ENCODE results near the gene SLC25A19. TPM values are rescaled to one million over a fixed set of nuclear protein-coding genes. Genes with fewer than 3 reads are reported as not detected.
A peak's percentile ranks its signal among the peaks of the same experiment; 100 is the strongest.
"Not testable (repeated sequence)": the region's sequence is repeated elsewhere in the genome, so short reads cannot be mapped to it uniquely, and the experiment has no call there.

Gene SLC25A19
- total RNA-seq, 1 experiment from 2014 or later = 17.8 TPM

- Histone ChIP-seq H3K27me3 (no peaks in the 10 kb centered on the region), H3K9me3 (no peaks in the 10 kb centered on the region), H3K36me3 (peaks cover 14% of the 10 kb centered on the region), H3K4me3 (no peak overlapping the region)
- DNase-seq = no peak
These were observed 24.8 kb upstream of the SLC25A19 start for GRCh38 chr17:75313941-75314551.

DNA sequence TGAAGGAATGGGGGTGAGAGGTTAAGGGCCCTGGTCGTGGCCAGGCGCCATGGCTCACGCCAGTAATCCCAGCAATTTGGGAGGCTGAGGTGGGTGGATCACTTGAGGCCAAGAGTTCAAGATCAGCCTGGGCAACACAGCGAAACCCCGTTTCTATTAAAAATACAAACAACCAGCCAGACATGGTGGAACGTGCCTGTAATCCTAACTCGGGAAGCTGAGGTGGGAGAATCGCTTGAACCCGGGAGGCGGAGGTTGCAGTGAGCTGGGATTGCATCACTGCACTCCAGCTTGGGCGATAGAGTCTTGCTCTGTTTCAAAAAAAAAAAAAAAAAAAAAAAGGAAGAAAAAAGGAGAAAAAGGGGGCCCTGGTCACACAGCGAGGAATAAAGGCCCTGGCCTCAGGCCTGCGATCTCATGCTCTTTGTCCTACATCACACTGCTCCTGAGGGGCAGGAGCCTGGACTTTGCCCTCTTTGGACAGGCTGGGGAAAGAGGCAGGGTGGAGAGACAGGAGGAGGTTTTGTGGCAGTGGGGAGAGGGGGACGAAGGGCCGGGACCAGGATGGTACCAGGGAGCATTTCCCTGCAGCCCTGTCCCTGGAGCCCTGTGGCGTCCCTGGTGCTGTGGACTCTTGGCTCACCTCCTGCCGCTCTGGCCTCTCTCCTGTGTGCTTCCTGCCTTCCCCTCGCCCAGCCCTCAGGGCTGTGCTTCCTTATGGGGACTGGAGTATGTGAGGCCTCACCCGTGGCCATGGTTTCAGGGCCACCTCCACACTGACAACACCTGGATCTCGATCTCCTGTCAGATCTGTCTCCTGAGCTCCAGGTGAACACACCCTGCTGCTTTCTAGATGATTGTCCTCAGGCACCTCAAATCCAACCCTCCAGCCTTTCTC lies 19.7 kb upstream of the SLC25A19 start:
- Histone ChIP-seq H3K4me3 (no peak overlapping the region), H3K27me3 (no peaks in the 10 kb centered on the region), H3K9me3 (no peaks in the 10 kb centered on the region), H3K36me3 (no peaks in the 10 kb centered on the region)
- DNase-seq = no peak

GRCh38 chr17:75307957-75308731 lies 18.9 kb upstream of the SLC25A19 start:
- Histone ChIP-seq H3K36me3 (no peaks in the 10 kb centered on the region), H3K9me3 (no peaks in the 10 kb centered on the region), H3K27me3 (no peaks in the 10 kb centered on the region), H3K4me3 (no peak overlapping the region)
- DNase-seq = no peak

DNA sequence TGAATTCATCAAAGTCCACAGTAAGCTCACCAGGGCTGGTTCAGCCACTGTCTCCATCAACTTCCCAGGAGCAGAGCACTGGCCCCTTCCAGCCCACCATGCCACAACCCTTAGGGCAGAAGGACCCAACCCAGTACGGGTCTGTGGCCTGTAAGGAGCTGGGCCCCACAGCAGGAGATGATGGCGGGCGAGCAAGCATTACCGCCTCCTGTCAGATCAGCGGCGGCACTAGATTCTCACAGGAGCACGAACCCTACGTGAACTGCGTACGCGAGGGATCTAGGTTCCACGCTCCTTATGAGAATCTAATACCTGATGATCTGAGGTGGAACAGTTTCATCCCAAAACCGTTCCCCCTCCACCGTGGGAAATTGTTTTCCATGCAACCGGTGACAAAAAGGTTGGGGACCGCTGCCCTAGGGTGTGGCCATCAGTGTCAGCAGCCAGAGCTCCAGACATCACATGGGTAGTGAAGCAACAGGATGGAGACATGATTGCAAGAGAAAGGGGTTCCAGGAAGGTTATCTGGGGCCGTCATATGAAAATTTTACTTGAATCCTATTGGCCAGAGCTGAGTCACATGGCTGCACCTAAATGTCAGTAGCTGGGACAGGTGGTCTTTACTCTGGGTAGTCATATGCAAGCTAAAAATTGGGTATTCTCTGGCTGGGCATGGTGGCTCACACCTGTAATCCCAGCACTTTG lies 12.4 kb upstream of the SLC25A19 start:
- Histone ChIP-seq H3K4me3 (no peak overlapping the region), H3K9me3 (no peaks in the 10 kb centered on the region), H3K27me3 (no peaks in the 10 kb centered on the region), H3K36me3 (no peaks in the 10 kb centered on the region)
- DNase-seq = no peak

GRCh38 chr17:75301049-75301448 lies 11.8 kb upstream of the SLC25A19 start:
- Histone ChIP-seq H3K36me3 (no peaks in the 10 kb centered on the region), H3K9me3 (no peaks in the 10 kb centered on the region), H3K27me3 (no peaks in the 10 kb centered on the region), H3K4me3 (no peak overlapping the region)
- no peak for DNase-seq

DNA sequence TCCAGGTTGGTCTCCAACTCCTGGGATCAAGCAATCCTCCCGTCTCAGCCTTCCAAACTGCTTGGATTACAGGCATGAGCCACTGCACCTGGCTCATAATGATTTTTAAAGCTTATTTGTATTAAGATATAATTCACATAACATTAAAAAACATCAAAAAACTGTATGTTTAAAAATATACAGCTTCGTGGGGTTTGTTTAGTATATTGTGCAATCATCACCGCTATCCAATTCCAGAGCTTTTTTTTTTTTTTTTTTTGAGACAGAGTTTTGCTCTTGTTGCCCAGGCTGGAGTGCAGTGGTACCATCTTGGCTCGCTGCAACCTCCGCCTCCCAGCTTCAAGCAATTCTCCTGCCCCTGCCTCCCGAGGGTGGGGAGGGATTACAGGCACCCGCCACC lies 11.0 kb upstream of the SLC25A19 start:
- H3K9me3 ChIP-seq = no peaks in the 10 kb centered on the region

GRCh38 chr17:75295201-75296158 lies 6.2 kb upstream of the SLC25A19 start:
- no peaks in the 10 kb centered on the region for H3K36me3 ChIP-seq
- DNase-seq = no peak
- H3K27me3 ChIP-seq = no peaks in the 10 kb centered on the region
- H3K9me3 ChIP-seq = no peaks in the 10 kb centered on the region
- no peak overlapping the region for H3K4me3 ChIP-seq

More for the DNA sequence above, 11.0 kb upstream of the SLC25A19 start:
- Histone ChIP-seq H3K36me3 (no peaks in the 10 kb centered on the region), H3K27me3 (no peaks in the 10 kb centered on the region), H3K4me3 (no peak overlapping the region)
- no peak for DNase-seq

DNA sequence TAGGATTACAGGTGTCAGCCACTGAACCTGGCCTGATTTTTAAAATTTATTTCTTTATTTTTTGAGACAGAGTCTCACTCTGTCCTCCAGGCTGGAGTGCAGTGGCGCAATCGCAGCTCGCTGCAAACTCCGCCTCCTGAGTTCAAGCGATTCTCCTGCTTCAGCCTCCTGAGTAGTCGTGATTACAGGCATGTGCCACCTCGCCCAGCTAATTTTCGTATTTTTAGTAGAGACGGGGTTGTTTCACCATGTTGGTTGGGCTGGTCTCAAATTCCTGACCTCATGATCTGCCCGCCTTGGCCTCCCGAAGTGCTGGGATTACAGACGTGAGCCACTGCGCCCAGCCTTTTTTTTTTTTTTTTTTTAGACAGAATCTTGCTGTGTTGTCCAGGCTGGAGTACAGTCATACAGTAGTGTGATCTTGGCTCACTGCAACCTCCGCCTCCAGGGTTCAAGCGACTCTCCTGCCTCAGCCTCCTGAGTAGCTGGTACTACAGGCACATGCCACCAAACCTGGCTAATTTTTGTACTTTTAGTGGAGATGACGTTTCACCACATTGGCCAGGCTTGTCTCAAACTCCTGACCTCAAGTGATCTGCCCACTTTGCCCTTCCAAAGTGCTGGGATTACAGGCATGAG lies 3.7 kb upstream of the SLC25A19 start:
- H3K4me3 ChIP-seq, H3K9me3 ChIP-seq, H3K36me3 ChIP-seq, DNase-seq, H3K27me3 ChIP-seq: not testable (repeated sequence)

- no peaks in the 10 kb centered on the region for H3K27me3 ChIP-seq
- H3K36me3 ChIP-seq = peaks cover 25% of the 10 kb centered on the region
- H3K9me3 ChIP-seq = no peaks in the 10 kb centered on the region
- peak overlapping the region; percentile 68 for H3K4me3 ChIP-seq
- no peak for DNase-seq
These were observed 652 bp upstream of the SLC25A19 start for GRCh38 chr17:75289832-75290337.

- no peaks in the 10 kb centered on the region for H3K27me3 ChIP-seq
- peaks cover 26% of the 10 kb centered on the region for H3K36me3 ChIP-seq
- peak; percentile 43 for DNase-seq
- no peaks in the 10 kb centered on the region for H3K9me3 ChIP-seq
- peak overlapping the region; percentile 68 for H3K4me3 ChIP-seq
These were observed 491 bp downstream of the SLC25A19 start for GRCh38 chr17:75288770-75289114.

DNA sequence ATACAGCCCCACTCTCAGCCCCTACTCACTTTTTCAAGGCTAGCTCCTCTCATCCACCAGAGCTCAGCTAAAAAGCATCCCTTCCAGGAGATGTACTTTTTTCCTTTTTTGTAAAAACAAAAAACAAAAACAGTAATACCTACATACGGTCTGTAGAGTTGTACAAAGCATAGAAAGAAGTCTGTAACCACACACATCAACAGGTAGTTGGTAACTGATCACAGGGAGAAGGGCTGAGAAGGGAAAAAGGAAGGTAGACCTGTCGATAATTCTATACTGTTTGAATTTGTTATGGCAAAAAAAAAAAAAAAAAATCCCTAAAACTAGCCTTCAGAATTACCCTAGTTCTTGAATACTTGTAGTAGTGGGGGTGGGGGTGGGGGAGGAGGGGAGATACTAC lies 874 bp downstream of the SLC25A19 start:
- no peak for DNase-seq
- Histone ChIP-seq H3K9me3 (no peaks in the 10 kb centered on the region), H3K4me3 (peak overlapping the region; percentile 68), H3K27me3 (no peaks in the 10 kb centered on the region), H3K36me3 (peaks cover 30% of the 10 kb centered on the region)

DNA sequence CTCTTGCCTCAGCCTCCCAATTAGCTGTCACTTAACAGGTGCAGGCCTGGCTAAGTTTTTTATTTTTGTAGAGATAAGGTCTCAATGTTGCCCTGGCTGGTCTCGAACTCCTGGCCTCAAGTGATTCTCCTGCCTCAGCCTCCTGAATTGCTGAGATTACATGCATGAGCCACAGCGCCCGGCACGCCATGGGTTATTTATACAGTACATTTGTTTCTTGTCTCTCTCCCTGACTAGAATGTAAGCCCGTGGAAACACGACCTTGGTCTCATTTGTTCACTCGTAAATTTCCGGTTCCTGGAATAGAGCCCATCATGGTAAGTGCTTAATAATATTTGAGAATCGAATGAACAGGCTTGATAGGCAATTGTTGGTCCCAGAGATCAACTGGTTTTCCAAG lies 2.0 kb downstream of the SLC25A19 start:
- Histone ChIP-seq H3K9me3 (no peaks in the 10 kb centered on the region), H3K27me3 (no peaks in the 10 kb centered on the region), H3K36me3 (peaks cover 37% of the 10 kb centered on the region), H3K4me3 (no peak overlapping the region)
- DNase-seq = no peak

DNA sequence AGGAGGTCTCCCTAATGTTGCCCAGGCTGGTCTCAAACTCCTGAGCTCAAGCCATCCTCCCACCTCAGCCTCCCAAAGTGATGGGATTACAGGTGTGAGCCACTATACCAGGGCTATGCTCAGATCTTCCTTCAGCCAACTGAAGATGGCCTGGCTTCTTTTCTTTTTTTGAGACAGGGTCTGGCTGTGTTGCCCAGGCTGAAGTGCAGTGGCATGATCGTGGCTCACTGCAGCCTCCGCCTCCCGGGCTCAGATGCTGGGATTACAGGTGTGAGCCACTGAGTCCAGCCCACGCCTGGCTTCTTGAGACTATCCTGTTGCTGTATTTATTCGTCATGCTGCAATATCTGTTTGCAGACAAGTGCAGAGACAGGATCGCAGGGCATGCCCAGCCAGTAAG lies 4.1 kb downstream of the SLC25A19 start:
- no peak for DNase-seq
- Histone ChIP-seq H3K27me3 (no peaks in the 10 kb centered on the region), H3K4me3 (no peak overlapping the region), H3K9me3 (no peaks in the 10 kb centered on the region), H3K36me3 (peaks cover 43% of the 10 kb centered on the region)

DNA sequence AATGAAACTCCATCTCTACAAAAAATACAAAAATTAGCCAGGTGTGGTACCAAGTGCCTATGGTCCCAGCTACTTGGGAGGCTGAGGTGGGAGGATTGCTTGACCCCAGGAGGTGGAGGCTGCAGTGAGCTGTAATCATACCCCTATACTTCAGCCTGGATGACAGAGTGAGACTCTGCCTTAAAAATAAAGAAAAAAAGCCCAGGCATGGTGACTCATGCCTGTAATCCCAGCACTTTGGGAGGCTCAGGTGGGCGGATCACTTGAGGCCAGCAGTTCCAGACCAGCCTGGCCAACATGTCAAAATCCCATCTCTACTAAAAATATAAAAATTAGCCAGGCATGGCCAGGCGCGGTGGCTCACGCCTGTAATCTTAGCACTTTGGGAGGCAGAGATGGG lies 9.0 kb downstream of the SLC25A19 start:
- not testable (repeated sequence) for H3K4me3 ChIP-seq, H3K27me3 ChIP-seq, H3K9me3 ChIP-seq
- H3K36me3 ChIP-seq = peaks cover 39% of the 10 kb centered on the region
- peak; percentile 44 for DNase-seq

DNA sequence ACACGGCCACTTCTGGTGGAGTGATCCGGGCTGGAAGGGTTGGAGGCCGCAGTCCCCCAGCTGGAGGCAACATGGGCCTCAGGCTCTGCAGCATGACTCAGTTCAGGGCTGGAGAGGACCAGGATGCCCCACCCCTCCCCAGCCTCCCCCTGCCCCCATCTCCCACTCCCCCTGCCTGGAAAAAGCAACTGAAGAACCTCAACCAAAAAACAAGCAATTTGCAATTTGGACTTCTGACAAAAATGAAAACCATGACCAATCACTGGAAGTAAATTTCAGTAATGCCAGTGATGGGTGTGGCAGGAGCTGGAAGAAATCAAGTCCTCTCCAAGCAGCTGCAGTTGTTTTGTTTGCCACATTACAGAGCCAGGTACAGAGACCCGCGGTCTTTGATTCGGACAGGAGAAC lies 11.6 kb downstream of the SLC25A19 start:
- Histone ChIP-seq H3K9me3 (no peaks in the 10 kb centered on the region), H3K27me3 (no peaks in the 10 kb centered on the region), H3K36me3 (peaks cover 49% of the 10 kb centered on the region), H3K4me3 (no peak overlapping the region)
- DNase-seq = peak; percentile 59

Measured in MG63 (cell line).